ENCODE results near the gene HM13.
"Not testable (repeated sequence)": the region's sequence is repeated elsewhere in the genome, so short reads cannot be mapped to it uniquely, and the experiment has no call there.

HM13 gene

DNA sequence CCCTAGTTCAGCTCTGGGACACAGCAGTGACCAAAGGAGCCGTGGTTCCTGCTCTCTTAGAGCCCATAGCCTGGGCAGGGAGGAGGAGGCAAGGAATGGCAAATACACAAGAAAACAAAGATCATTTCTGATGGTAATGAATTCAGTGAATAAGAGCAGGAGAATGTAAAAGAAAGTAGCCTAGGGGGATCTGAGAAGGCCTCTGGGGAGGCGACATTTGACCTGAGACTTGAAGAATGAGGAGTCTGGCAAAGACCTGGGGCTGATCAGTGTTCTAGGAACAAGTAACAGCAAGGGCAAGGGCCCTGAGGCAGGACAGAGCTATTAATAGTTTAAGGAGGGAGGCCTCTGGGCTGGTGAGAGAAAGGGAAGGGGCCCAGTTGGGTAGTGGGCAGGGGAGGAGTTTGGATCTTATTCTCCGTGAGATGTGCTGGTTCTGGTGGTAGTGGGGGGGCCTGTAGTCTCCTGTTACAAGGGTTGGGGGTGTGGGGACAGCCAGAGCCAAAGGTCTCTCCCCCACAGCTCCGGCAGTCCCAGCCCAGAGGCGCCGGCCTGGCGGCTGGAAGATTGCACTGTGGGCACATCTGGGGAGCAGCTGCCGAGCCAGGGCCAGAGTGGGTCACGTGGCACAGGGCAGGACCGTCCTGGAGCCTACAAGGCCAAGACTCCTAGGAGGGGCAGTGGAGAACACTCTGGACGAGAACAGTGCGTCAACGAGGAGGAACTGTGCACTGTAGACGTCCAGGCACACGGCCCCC, 81.6 kb downstream of the HM13 start:
- Mint-ChIP-seq H3K27me3 (ENCODE audit: low read depth, poor library complexity) (no peaks in the 10 kb centered on the region), H3K4me3 (no peak overlapping the region), H3K9me3 (peaks cover 3% of the 10 kb centered on the region), H3K27ac (peak overlapping the region; percentile 93), H3K36me3 (ENCODE audit: low read depth) (no peaks in the 10 kb centered on the region), H3K4me1 (peaks cover 30% of the 10 kb centered on the region)
- DNase-seq = peak; percentile 60
- TF ChIP-seq, protein P1, sequence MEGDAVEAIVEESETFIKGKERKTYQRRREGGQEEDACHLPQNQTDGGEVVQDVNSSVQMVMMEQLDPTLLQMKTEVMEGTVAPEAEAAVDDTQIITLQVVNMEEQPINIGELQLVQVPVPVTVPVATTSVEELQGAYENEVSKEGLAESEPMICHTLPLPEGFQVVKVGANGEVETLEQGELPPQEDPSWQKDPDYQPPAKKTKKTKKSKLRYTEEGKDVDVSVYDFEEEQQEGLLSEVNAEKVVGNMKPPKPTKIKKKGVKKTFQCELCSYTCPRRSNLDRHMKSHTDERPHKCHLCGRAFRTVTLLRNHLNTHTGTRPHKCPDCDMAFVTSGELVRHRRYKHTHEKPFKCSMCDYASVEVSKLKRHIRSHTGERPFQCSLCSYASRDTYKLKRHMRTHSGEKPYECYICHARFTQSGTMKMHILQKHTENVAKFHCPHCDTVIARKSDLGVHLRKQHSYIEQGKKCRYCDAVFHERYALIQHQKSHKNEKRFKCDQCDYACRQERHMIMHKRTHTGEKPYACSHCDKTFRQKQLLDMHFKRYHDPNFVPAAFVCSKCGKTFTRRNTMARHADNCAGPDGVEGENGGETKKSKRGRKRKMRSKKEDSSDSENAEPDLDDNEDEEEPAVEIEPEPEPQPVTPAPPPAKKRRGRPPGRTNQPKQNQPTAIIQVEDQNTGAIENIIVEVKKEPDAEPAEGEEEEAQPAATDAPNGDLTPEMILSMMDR (IDR thresholded peaks at IDR 0.05) = no peak

DNA sequence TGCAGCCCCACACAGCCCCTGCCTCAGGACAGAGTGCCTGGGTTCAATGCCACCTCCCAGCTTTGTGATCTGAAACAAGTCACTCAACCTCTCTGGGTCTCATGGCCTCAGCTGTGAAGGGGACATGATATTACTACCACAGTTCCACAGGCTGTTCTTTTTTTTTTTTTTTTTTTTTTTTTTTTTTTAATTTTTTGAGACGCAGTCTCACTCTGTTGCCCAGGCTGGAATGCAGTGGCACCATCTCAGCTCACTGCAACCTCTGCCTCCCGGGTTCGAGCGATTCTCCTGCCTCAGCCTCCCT, 82.1 kb downstream of the HM13 start:
- peak overlapping the region; percentile 93 for H3K27ac Mint-ChIP-seq
- peaks cover 25% of the 10 kb centered on the region for H3K4me1 Mint-ChIP-seq
- H3K36me3 Mint-ChIP-seq (ENCODE audit: low read depth); H3K9me3 Mint-ChIP-seq; H3K27me3 Mint-ChIP-seq (ENCODE audit: low read depth, poor library complexity); DNase-seq; H3K4me3 Mint-ChIP-seq: not testable (repeated sequence)

DNA sequence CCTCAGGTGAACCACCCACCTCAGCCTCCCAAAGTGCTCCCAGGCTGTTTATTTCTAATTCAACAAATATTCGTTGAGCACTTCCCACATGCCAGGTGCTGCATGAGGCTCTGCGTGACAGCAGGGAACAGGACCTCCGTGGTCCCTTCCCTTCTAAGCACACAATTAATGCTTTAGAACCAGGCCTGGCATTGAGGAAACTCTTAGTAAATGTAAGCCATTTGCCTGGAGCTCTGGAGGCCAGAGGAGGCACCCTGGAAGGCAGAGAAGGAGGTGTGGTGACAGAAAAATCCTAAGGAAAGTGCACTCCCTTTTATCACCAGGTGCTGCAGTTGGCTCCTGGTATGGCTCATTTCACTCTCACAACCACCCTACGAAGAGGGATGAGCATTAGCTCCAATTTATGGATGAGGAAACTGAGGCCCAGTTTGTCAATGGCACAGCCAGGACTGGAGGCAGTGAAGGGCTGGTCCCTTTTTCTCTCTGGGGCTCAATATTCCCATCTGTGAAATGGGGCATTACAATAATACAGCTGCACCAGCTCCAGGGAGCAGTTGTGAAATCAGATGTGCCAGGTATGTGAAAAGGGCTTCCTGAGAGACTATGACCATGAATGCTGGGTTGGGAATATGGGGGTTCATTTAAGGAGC, 82.7 kb downstream of the HM13 start:
- H3K4me1 Mint-ChIP-seq = peaks cover 25% of the 10 kb centered on the region
- H3K27ac Mint-ChIP-seq = peak overlapping the region; percentile 83
- no peak for DNase-seq
- H3K27me3 Mint-ChIP-seq (ENCODE audit: low read depth, poor library complexity) = no peaks in the 10 kb centered on the region
- H3K36me3 Mint-ChIP-seq (ENCODE audit: low read depth) = no peaks in the 10 kb centered on the region
- no peak overlapping the region for H3K4me3 Mint-ChIP-seq
- TF ChIP-seq, protein P1 (IDR thresholded peaks at IDR 0.05) = no peak
- peaks cover 5% of the 10 kb centered on the region for H3K9me3 Mint-ChIP-seq

DNA sequence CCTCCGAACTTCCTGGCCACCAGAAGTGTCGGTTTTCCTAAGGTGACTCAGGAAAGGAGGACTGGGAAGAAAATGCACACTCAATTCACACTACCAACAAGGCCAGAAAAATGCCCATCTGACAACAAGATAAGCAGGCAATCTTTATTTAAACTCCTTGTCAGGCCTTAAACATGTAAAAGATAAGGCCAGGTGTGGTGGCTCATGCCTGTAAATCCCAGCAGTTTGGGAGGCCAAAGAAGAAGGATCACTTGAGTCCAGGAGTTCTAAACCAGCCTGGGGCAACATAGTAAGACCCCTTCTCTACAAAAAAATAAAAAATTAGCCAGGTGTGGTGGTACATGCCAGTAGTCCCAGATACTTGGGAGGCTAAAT, 83.2 kb downstream of the HM13 start:
- Mint-ChIP-seq H3K4me1 (peaks cover 28% of the 10 kb centered on the region), H3K9me3 (peaks cover 5% of the 10 kb centered on the region), H3K27me3 (ENCODE audit: low read depth, poor library complexity) (no peaks in the 10 kb centered on the region), H3K36me3 (ENCODE audit: low read depth) (no peaks in the 10 kb centered on the region), H3K27ac (peak overlapping the region; percentile 83), H3K4me3 (no peak overlapping the region)
- no peak for DNase-seq
- TF ChIP-seq, protein P1 (IDR thresholded peaks at IDR 0.05) = no peak

DNA sequence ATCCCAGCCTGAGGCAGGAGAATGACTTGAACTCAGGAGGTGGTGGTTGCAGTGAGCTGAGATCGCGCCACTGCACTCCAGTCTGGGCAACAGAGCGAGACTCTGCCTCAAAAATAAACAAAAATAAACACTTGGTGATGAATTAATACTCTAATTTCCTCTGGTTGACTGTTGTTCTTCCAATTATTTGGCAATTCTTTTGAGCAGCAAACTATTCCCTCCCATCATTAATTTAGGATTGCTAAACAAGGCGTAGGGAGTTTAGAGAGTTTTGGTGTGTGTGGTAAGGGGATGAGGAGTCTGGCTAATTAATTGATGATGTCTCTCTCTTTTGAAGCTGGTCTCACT, 88.2 kb downstream of the HM13 start:
- DNase-seq = no peak
- H3K27me3 Mint-ChIP-seq (ENCODE audit: low read depth, poor library complexity) = peaks cover 3% of the 10 kb centered on the region
- peak overlapping the region; percentile 64 for H3K4me3 Mint-ChIP-seq
- TF ChIP-seq, protein P1 (IDR thresholded peaks at IDR 0.05) = no peak
- H3K9me3 Mint-ChIP-seq = peaks cover 5% of the 10 kb centered on the region
- peaks cover 6% of the 10 kb centered on the region for H3K36me3 Mint-ChIP-seq (ENCODE audit: low read depth)
- H3K27ac Mint-ChIP-seq = peak overlapping the region; percentile 100
- H3K4me1 Mint-ChIP-seq = peaks cover 24% of the 10 kb centered on the region

DNA sequence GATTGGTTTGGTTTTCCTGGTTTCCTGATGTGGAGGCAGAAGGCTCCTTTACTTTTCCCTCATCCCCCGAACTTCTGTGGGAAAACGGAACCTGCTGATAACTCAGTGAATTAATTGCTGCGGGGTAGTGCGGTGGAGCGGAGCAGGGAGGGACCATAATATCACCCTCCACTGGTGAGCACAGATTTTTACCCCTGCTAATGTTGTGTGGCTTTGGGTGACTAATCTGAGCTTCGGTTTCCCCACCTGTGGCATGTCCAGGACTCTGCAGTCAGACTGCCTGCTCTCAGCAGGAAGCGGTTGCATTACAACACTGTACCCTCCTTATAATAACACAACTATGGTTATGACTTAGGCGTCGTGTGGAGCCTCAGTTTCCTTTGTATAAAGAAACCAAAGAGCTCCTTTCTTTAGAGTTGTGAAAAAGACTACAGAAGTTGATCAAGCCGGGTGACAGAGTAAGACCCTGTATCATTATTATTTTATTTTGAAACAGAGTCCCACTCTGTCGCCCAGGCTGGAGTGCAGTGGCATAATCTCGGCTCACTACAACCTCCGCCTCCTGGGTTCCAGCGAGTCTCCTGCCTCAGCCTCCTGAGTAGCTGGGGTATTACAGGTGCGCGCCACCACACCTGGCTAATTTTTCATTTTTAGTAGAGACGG, 88.7 kb downstream of the HM13 start:
- Mint-ChIP-seq H3K27me3 (ENCODE audit: low read depth, poor library complexity) (peaks cover 3% of the 10 kb centered on the region), H3K27ac (peak overlapping the region; percentile 100), H3K4me1 (peaks cover 29% of the 10 kb centered on the region), H3K9me3 (peaks cover 5% of the 10 kb centered on the region), H3K36me3 (ENCODE audit: low read depth) (peaks cover 6% of the 10 kb centered on the region), H3K4me3 (peak overlapping the region; percentile 64)
- TF ChIP-seq, protein P1 (IDR thresholded peaks at IDR 0.05) = no peak
- DNase-seq = peak; percentile 16
